Prostate gland (tissue), 2 donors: Measurements from ENCODE around the gene CCR9.

Experiments
- POLR2A ChIP-seq: fragments of 450-650 bp; IDR thresholded peaks from one replicate; pipeline ENCODE4 v1.6.1; 2016; ENCODE audit warnings: antibody characterized with exemption, mild to moderate bottlenecking
- POLR2AphosphoS5 ChIP-seq: sonication (generic); formaldehyde crosslinking; IDR thresholded peaks from one replicate; pipeline ENCODE4 v1.6.1; 2017; ENCODE audit warnings: antibody characterized with exemption
- TF ChIP-seq, protein P1 (sequence below), 4 experiments: fragments of 200-600 bp in 2 of 4; fragments of 450-650 bp in 2 of 4; sonication (generic) in 2 of 4; IDR thresholded peaks; 1 replicate in 3 of 4; 2 replicates in 1 of 4; pipeline ENCODE4 v1.5.1; 2016 to 2019; ENCODE audit warnings: antibody characterized with exemption in 4 of 4, mild to moderate bottlenecking in 2 of 4, moderate library complexity in 2 of 4

DNA sequence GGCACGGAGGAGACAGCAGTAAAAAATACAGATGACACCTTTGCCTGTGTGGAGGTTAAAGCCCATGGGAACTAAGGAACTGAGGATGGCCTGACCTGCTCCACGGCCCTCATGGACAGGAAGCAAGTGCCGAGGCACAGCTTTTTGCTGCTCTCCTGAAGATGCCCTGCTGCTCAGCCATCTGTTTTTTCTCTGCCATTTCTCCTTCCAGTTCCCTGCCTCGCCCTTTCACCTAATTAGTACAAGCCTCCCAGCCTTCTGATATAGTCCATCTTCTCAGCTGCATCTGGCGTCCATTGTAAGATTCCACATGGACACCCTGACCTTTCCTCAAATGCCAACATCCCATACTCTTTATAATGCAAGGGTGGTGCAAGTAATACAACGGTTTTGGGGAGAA lies 45.2 kb downstream of the CCR9 start:
- TF ChIP-seq, protein P1, sequence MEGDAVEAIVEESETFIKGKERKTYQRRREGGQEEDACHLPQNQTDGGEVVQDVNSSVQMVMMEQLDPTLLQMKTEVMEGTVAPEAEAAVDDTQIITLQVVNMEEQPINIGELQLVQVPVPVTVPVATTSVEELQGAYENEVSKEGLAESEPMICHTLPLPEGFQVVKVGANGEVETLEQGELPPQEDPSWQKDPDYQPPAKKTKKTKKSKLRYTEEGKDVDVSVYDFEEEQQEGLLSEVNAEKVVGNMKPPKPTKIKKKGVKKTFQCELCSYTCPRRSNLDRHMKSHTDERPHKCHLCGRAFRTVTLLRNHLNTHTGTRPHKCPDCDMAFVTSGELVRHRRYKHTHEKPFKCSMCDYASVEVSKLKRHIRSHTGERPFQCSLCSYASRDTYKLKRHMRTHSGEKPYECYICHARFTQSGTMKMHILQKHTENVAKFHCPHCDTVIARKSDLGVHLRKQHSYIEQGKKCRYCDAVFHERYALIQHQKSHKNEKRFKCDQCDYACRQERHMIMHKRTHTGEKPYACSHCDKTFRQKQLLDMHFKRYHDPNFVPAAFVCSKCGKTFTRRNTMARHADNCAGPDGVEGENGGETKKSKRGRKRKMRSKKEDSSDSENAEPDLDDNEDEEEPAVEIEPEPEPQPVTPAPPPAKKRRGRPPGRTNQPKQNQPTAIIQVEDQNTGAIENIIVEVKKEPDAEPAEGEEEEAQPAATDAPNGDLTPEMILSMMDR (IDR thresholded peaks at IDR 0.05): no peak
- TF ChIP-seq POLR2A (no peak), POLR2AphosphoS5 (no peak)
